Adrenal gland (tissue), 5 donors: ENCODE measurements around the gene PEX14.

Source experiments
- CTCF ChIP-seq, 6 experiments: fragments of 450-650 bp in 4 of 6; fragments of 200-600 bp in 2 of 6; sonication (generic) in 1 of 6; IDR thresholded peaks; 1 replicate in 5 of 6; 2 replicates in 1 of 6; pipeline versions ENCODE4 v1.5.1 to v1.8.0; 2016 to 2021; ENCODE audit warnings: antibody characterized with exemption in 6 of 6, mild to moderate bottlenecking in 2 of 6, moderate library complexity in 1 of 6
- POLR2A ChIP-seq, 2 donors: fragments of 450-650 bp; IDR thresholded peaks; one replicate each; pipeline ENCODE4 v1.6.1; 2017; ENCODE audit warnings: antibody characterized with exemption in 2 of 2, mild to moderate bottlenecking in 2 of 2, moderate library complexity in 1 of 2
- donor health status: DM: no; HTN: no; CAD: no.

- no peak for TF ChIP-seq CTCF (IDR thresholded peaks at IDR 0.05)
- TF ChIP-seq POLR2A (IDR thresholded peaks at IDR 0.05), result no peak
These were observed 69.5 kb downstream of the PEX14 start for GRCh38 chr1:10544239-10544638.
